CD4-positive, alpha-beta T cell treated with Interleukin-15 for 1 hour (primary cell): ENCODE measurements around the gene KCNE3.

ENCODE experiments used
- DNase-seq: peaks from one replicate; pipeline ENCODE4 v3.0.0-alpha.2; 2020

The KCNE3 gene, protein sequence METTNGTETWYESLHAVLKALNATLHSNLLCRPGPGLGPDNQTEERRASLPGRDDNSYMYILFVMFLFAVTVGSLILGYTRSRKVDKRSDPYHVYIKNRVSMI

DNA sequence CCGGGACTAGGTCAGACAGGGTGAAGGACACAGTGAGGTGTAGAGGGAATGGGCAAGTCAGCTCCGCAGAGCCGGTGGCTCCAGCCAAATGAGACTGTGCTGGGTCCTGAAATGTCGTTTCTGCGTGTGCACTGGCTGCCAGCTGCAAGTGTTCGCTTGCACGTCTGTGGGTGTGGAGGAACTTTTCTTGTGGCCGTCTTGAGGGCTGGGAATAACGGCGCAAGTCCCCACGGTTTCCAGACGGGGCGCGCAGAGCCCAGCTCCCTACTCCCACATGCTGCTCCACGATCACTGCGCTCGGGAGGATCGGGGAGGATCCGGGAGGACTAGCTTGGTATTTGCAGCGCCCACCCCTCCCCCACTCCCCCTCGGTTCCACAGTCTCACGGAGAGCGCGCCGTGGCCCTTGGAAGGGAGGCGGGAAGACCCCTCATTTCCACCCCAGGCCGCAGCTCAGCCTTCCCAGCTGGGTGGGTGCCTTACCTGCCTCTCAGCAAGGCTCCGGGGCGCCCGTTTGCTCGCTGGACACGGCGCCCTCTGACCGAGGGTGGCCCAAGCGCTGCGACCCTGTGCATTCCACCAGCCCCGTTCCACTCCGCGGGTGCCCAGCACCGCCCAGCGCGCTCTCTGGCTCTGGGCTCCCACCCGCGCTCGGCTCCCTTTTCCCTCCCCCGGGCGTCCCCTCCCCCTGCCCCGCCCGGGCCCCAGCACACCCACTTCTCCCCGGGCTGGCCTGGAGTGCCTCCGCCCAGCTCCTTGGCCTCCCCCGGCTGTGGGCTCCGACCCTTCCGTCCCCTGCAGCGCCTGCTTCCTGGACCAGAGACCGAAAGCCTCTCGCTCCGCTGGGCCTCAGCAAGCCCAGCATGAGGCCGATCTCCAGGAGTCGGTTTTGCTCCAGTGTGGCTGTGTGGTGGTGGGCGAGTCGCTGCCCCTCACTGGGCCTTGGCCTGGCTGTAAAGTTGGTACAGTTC lies at the start of gene KCNE3:
KCNE3 (minus strand) TSS at position 634 of the 970 bp plus-strand sequence. CDS start 9,986 bp downstream, outside the sequence.
- DNase-seq = no peak

DNA sequence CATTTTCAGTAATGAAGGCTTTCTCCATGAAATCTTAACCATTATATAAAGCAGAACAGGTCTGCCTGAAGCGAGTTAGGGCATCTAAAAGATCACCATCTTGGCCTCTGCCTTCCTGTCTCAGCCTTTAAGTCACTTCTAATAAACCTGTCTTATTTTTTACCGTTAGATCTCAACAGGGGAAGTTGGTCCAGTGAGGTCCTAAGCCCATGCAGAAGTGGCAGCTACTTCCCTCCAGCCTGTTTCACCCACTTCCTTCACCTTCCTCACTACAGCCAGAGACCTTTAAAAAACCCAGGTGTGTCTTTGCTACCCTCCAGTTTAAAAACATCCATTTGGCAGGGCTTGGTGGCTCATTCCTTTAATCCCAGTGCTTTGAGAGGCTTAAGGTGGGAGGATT lies 40.2 kb upstream of the KCNE3 start:
- DNase-seq = no peak

GRCh38 chr11:74506823-74507222 lies 39.5 kb upstream of the KCNE3 start:
- no peak for DNase-seq

- no peak for DNase-seq
Observed at GRCh38 chr11:74505911-74506310, 38.6 kb upstream of the KCNE3 start.

DNA sequence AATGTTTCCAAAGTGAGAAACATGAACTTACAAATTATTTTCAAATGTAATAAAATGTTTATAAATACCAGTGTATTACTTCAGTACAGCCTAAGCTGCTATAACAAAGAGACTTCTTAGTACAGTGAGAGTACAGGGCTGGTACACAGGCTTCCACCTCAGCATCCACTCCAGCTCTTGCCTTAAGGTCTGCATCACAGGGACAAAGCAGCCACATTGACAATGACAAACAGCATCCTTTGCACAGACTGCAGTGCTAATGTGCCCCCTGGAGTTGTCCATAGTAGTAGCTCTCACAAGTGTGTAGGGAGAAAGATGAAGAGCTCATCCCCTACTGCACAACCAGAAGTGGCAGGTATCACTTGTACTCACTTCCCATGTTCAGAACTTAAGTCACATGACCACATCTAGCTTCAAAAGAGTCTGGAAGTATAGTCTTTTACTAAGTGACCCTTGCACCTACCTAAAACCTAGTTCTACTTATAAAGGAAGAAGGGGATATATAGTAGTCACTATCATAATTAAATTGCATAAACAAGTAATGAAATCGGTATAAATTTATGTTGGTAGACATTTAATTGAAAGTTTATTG lies 36.8 kb upstream of the KCNE3 start:
- no peak for DNase-seq

DNA sequence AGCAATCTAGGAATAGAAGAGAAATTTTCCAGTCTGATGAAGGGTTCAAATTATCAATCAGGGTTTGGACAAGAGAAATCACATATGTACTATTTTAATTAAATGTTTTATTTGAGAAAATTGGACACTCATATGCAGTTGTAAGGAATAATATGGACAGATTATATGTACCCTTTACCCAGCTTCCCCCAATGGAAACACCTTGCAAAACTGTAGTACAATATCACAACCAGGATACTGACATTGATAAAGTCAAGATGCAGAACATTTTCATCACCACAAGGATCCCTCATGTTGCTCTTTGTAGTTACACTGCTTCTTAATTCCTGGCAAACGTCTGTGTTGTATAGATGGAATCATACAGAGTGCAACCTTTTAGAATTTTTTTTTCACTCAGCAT lies 27.6 kb upstream of the KCNE3 start:
- no peak for DNase-seq

GRCh38 chr11:74493791-74494630 lies 26.7 kb upstream of the KCNE3 start:
- no peak for DNase-seq

DNA sequence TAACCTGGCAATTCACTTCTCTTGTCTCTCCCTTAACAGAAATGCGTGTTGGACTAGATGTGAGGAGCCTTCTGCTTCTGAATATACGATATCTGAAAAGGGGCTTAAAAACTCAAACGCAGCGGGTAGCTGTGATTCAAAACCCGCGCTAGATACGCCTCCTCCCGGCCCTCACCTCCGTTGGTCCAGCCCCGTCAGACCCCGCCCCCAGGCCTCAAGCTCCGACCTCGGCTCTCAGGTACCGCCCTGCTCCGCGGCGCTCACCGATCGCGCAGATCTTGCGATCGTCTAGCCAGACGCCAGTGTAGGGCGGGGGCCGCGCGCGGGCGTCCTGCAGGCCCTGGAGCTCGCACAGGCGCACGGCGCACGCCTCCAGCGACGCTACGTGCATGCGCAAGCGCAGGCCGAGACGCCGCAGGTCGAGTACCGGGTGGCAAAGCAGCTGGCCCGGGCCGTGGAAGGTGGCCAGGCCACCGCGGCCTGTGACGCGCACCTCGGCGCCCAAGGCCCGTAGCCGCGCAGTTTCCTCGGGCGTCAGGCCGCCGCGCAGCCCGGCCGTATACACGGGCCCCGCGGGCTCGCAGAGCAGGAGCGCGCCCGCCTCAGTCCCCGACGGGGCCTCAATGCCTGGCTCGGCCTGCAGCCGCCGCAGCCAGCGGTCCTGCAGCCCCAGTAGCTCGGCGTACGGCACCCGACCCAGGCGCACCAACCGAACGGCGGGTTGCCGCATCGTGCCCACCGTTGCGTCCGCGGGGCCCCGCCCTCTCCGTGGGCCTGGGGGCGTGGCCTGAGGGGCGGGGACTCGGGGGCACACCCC lies 25.8 kb upstream of the KCNE3 start, which contains the start of gene LIPT2:
LIPT2 (minus strand) TSS at position 751 of the 817 bp plus-strand sequence; CDS start at position 730, 21 bp downstream.
- DNase-seq = peak; percentile 98

DNA sequence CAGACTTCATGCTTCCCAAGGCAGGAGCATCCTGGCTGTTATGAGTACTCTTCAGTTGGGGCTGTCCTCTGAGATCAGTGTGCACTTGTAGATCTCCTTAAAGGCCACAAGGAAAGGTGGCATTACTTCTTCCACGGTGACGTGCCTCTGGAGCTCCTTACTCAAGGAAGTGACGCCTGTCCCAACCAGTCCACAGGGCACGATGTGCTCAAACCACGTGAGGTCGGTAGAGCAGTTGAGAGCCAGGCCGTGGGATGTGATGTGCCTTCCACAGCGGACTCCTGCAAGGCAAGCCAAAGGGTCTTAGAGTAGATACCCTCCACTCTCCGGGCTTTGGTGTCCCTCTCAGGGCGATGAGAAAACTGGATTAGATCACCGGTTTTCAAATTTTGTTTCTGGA lies 24.7 kb upstream of the KCNE3 start:
- no peak for DNase-seq

DNA sequence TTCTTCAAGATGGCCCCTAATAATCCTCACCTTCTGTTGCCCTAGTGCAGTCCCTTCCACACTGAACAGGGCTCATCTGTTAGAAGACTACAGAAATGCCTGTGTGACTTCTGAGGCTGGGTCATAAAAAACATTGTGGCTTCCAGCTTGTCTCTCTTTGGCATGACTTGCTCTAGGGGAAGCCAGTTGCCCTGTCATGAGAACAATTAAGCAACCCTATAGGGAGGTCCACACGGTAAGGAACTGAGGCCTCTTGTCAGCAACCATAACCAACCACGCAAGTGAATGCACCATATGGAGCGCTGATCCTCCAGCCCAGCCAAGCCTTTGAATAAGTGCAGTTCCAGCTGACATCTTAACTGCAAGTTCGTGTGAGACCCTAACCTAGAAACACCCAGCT lies 23.6 kb upstream of the KCNE3 start:
- no peak for DNase-seq

- no peak for DNase-seq
Observed at GRCh38 chr11:74487875-74488274, 20.5 kb upstream of the KCNE3 start.

- no peak for DNase-seq
Observed at GRCh38 chr11:74485868-74486267, 18.5 kb upstream of the KCNE3 start.

GRCh38 chr11:74480688-74481417 lies 13.5 kb upstream of the KCNE3 start:
- DNase-seq = no peak

DNA sequence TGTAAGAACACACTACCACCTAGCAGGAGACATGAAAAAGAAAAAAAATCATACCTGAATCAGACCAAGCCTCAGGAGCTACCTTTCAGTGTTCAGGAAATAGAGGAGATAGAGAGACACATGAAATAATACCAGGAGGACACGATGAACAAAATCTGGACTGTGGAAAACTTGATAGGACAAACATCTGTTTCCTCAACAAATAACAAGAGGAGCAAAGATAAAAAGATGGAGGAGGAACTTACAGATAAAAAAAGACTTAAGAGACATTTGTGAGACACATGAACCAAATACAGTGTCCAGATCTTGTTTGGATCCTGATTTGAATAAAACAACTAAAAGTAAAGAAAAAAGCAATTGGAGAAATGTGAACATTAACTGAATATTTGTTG lies 12.4 kb upstream of the KCNE3 start:
- DNase-seq = no peak

DNA sequence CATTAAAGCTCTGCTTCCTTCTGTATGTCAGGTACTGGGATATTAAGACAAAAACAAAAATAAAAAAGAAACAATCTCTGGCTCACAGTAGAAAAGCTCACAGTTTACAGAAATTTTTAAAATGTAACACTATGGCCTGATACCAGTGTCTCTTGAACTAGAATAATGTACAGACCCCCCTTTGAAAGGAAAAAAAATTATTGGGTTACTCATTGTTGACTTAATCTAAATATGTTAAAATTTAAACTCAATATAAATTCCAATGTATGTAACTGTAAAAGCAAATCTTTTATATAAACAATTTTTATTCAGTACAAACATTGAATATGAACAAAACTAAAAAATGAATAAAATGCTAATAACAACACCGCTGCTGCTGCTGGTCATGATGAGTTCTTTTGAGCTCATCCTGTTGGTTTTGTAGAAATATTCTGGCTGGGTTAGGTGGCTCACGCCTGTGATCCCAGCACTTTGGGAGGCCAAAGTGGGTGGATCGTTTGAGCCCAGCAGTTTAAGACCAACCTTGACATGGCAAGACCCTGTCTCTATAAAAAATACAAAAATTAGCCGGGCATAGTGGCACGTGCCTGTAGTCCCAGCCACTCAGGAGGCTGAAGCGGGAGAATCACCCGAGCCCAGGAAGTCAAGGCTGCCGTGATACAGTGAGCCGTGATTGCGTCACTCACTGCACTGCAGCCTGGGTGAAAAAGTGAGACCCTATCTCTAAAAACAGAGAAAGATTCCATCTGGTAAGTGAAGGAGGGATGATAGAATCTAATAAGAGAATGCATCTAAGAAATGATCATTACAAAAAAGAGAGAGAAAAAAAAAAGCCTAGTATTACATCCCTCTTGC lies 11.8 kb upstream of the KCNE3 start:
- DNase-seq = no peak

DNA sequence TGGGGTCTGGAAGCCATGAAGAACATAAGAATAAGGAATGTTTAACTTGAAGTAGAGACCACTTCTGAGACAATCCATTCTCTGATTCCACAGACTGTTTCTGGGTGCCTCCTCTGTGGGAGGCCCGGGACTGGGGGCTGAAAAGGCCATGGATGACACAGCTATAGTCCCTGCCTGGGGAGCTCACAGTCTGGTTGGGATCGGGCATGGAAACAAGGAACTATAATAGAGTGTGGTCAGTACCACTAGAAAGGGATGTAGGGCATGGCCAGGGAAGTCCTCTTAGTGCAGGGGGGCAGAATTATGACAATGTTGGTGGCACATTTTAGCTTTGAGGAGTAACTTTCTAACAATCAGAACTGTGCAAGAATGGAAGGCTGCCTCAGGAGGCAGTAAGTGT lies 9.2 kb upstream of the KCNE3 start:
- no peak for DNase-seq

GRCh38 chr11:74474316-74474715 lies 7.0 kb upstream of the KCNE3 start:
- no peak for DNase-seq

- no peak for DNase-seq
Observed at GRCh38 chr11:74473382-74474173, 6.2 kb upstream of the KCNE3 start.

DNA sequence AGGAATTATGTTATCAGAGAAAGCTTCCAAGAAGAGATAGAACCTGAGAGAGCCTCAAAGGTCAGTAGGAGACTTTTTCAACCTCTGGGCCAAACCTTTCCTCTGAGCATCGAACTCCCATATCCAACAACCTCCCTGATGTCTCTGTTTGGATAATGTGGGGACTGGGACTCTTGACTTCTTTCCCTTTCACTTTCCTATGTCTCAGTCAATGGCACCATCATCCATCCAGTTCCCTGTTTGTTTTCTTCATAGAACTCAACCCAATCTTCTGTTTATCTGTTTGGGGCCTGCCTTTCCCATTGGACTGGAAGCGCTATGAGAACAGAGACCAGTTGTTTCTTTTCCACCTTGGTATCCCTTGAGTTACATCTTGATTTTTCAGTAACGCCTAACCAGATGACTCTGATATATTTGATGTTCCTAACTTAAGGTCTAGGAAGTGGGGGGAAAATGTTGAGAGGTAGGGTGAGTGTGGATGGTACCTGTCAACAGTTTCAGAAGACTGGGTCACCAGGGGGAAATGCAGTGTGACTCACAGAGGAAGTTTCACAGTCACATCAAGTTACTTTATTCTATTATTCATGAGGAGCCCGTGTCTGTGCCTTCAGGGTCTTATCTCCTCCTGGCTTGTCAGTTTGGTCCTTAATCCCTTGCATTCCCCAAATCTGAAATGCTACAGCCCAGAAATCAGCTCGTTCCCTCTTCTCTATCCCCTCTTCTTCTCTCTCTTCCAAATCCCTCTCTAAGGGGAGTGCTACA lies 4.5 kb upstream of the KCNE3 start:
- DNase-seq = no peak
